ENCODE measurements around the gene KCNAB3. TPM values are rescaled to one million over a fixed set of nuclear protein-coding genes. Genes with fewer than 3 reads are reported as not detected.

The KCNAB3 gene

Small RNA genes within 50 kb of the gene (small RNA-seq; reads per million reads assigned to genes)
- gene SCARNA21 (ENCODE audit: low read depth) = not detected
